H1 (cell line): Measurements from ENCODE around the gene FOXE1. TPM values are rescaled to one million over a fixed set of nuclear protein-coding genes. Genes with fewer than 3 reads are reported as not detected.

Experiments
- CTCF ChIA-PET: fragments of 300-600 bp; sonication (Branson Sonifier 250); formaldehyde crosslinking; loops from one replicate; lab custom pipeline; 2021; ENCODE audit not compliant: partially characterized antibody; lab: Charles Lee
- POLR2A ChIA-PET: fragments of 300-600 bp; sonication (Branson Sonifier 250); formaldehyde crosslinking; loops from one replicate; lab custom pipeline; 2021; ENCODE audit warnings: inconsistent platforms; ENCODE audit not compliant: partially characterized antibody; lab: Charles Lee
- DNase-seq, 2 experiments: peaks; one replicate each; pipeline versions ENCODE4 v3.0.0 to v3.0.0-alpha.2; 2010 to 2022; ENCODE audit warnings: low spot score in 2 of 2, low read depth in 1 of 2, mixed read lengths in 1 of 2
- FAIRE-seq: peaks from 2 replicates; lab custom pipeline; 2011; peaks lifted over from hg19 to GRCh38; lab: Jason Lieb, UNC
- H2AFZ ChIP-seq: 2 replicates; pipeline ENCODE4 v1.8.1; 2012; ENCODE audit warnings: low read length, inconsistent platforms
- H2AK5ac ChIP-seq: 2 replicates; pipeline ENCODE4 v1.6.1; 2013; ENCODE audit warnings: low read depth, low read length
- H2BK120ac ChIP-seq: replicated peaks from 2 replicates; pipeline ENCODE3; 2013; ENCODE audit warnings: low read depth, low read length, inconsistent platforms
- H2BK12ac ChIP-seq: 2 replicates; pipeline ENCODE4 v1.6.1; 2013; ENCODE audit warnings: low read depth, low read length
- H2BK15ac ChIP-seq: 2 replicates; pipeline ENCODE4 v1.6.1; 2013; ENCODE audit warnings: low read length
- H2BK20ac ChIP-seq: 2 replicates; pipeline ENCODE4 v1.6.1; 2013; ENCODE audit warnings: low read length
- H2BK5ac ChIP-seq: 2 replicates; pipeline ENCODE4 v1.6.1; 2013; ENCODE audit warnings: low read depth, low read length
- H3K14ac ChIP-seq: 2 replicates; pipeline ENCODE4 v1.6.1; 2013; ENCODE audit warnings: inconsistent platforms; ENCODE audit not compliant: insufficient read length
- H3K18ac ChIP-seq: 2 replicates; pipeline ENCODE4 v1.6.1; 2013; ENCODE audit warnings: low read length; ENCODE audit errors: extremely low read depth
- H3K23ac ChIP-seq: 2 replicates; pipeline ENCODE4 v1.6.1; 2013; ENCODE audit warnings: inconsistent platforms; ENCODE audit not compliant: insufficient read length
- H3K23me2 ChIP-seq: 2 replicates; pipeline ENCODE4 v1.6.1; 2013; ENCODE audit warnings: low read depth, low read length
- H3K27ac ChIP-seq: 2 replicates; pipeline ENCODE4 v1.6.1; 2011; ENCODE audit warnings: low read depth, low read length, inconsistent platforms
- H3K27me3 ChIP-seq, 4 experiments: replicated peaks in 1 of 4; 1 replicate in 1 of 4; 2 replicates in 3 of 4; pipeline versions ENCODE4 v1.6.1 to v1.8.1; 2011 to 2013; ENCODE audit warnings: low read length in 3 of 4, mild to moderate bottlenecking in 3 of 4, inconsistent platforms in 2 of 4, mixed read lengths in 2 of 4, moderate library complexity in 1 of 4; ENCODE audit not compliant: control insufficient read depth in 3 of 4, insufficient read depth in 3 of 4; ENCODE audit errors: extremely low read depth in 1 of 4
- H3K36me3 ChIP-seq, 4 experiments: 2 replicates each; pipeline versions ENCODE4 v1.6.1 to v1.8.1; 2011 to 2013; ENCODE audit warnings: mild to moderate bottlenecking in 4 of 4, low read length in 3 of 4, moderate library complexity in 2 of 4, control low read depth in 1 of 4, inconsistent platforms in 1 of 4; ENCODE audit not compliant: insufficient read depth in 4 of 4, control insufficient read depth in 2 of 4
- H3K4ac ChIP-seq: replicated peaks from 2 replicates; pipeline ENCODE3; 2013; ENCODE audit warnings: low read length, low read depth, mixed read lengths, inconsistent platforms; ENCODE audit not compliant: insufficient read length
- H3K4me1 ChIP-seq, 4 experiments: replicated peaks in 1 of 4; 1 replicate in 1 of 4; 2 replicates in 3 of 4; pipeline versions ENCODE4 v1.6.1 to v1.8.1; 2011 to 2013; ENCODE audit warnings: low read length in 3 of 4, inconsistent platforms in 2 of 4, mixed read lengths in 1 of 4; ENCODE audit not compliant: insufficient read depth in 4 of 4, control insufficient read depth in 3 of 4
- H3K4me2 ChIP-seq, 2 experiments: 2 replicates each; pipeline versions ENCODE4 v1.6.1 to v1.8.1; 2011 to 2013; ENCODE audit warnings: low read depth in 2 of 2, low read length in 2 of 2, control low read depth in 1 of 2, inconsistent platforms in 1 of 2, mild to moderate bottlenecking in 1 of 2; ENCODE audit not compliant: insufficient read depth in 1 of 2
- H3K4me3 ChIP-seq, 4 experiments: fragments of 200-600, 300-600 bp in 1 of 4; sonication (generic), shearing (Covaris generic), sonication (Bioruptor Twin) in 1 of 4; 2 replicates each; pipeline versions ENCODE4 v1.5.1 to v1.8.1; 2011 to 2016; ENCODE audit warnings: low read length in 4 of 4, low read depth in 3 of 4, control low read depth in 2 of 4, inconsistent platforms in 2 of 4, mild to moderate bottlenecking in 2 of 4, mixed read lengths in 1 of 4, moderate library complexity in 1 of 4; ENCODE audit not compliant: insufficient read depth in 2 of 4; ENCODE audit errors: extremely low read depth in 1 of 4
- H3K56ac ChIP-seq: replicated peaks from 2 replicates; pipeline ENCODE3; 2013; ENCODE audit warnings: low read depth, mild to moderate bottlenecking, mixed read lengths, low read length, inconsistent platforms; ENCODE audit not compliant: insufficient read length
- H3K79me1 ChIP-seq: 2 replicates; pipeline ENCODE4 v1.6.1; 2013; ENCODE audit warnings: low read depth, low read length, control low read depth
- H3K79me2 ChIP-seq, 2 experiments: 2 replicates each; pipeline versions ENCODE4 v1.6.1 to v1.8.1; 2012 to 2013; ENCODE audit warnings: low read length in 2 of 2, mild to moderate bottlenecking in 2 of 2, inconsistent platforms in 1 of 2; ENCODE audit not compliant: insufficient read depth in 2 of 2, control insufficient read depth in 1 of 2
- H3K9ac ChIP-seq, 4 experiments: replicated peaks in 1 of 4; 1 replicate in 1 of 4; 2 replicates in 3 of 4; pipeline versions ENCODE4 v1.6.1 to v1.8.1; 2011 to 2013; ENCODE audit warnings: low read depth in 3 of 4, low read length in 3 of 4, control low read depth in 2 of 4, mild to moderate bottlenecking in 2 of 4, moderate library complexity in 2 of 4, inconsistent platforms in 1 of 4; ENCODE audit errors: extremely low read depth in 1 of 4
- H3K9me3 ChIP-seq, 2 experiments: 2 replicates each; pipeline versions ENCODE4 v1.6.1 to v1.8.1; 2012 to 2013; ENCODE audit warnings: mild to moderate bottlenecking in 2 of 2, moderate library complexity in 2 of 2, control low read depth in 1 of 2, inconsistent platforms in 1 of 2, low read depth in 1 of 2, low read length in 1 of 2, mixed read lengths in 1 of 2; ENCODE audit not compliant: insufficient read depth in 2 of 2
- H4K20me1 ChIP-seq, 2 experiments: replicated peaks in 1 of 2; 2 replicates each; pipeline versions ENCODE3 to v1.8.1; 2011 to 2013; ENCODE audit warnings: inconsistent platforms in 2 of 2, low read length in 2 of 2, mild to moderate bottlenecking in 1 of 2; ENCODE audit not compliant: insufficient read depth in 2 of 2, control insufficient read depth in 1 of 2
- H4K5ac ChIP-seq: 2 replicates; pipeline ENCODE4 v1.6.1; 2013; ENCODE audit warnings: low read length, low read depth, mixed read lengths, inconsistent platforms; ENCODE audit not compliant: insufficient read length
- H4K8ac ChIP-seq: 2 replicates; pipeline ENCODE4 v1.8.0; 2013; ENCODE audit warnings: mild to moderate bottlenecking, moderate library complexity, low read length, inconsistent platforms; ENCODE audit not compliant: insufficient read depth; ENCODE audit errors: extremely low read depth
- H4K91ac ChIP-seq: replicated peaks from 2 replicates; pipeline ENCODE3; 2013; ENCODE audit warnings: low read length, mixed read lengths, inconsistent platforms; ENCODE audit not compliant: insufficient read length
- KDM5A ChIP-seq: fragments of 200-600 bp; IDR thresholded peaks from 2 replicates; pipeline ENCODE4 v1.7.1; 2012; ENCODE audit warnings: mild to moderate bottlenecking, low read length, inconsistent platforms, mixed read lengths
- NRF1 ChIP-seq: IDR thresholded peaks from 2 replicates; pipeline ENCODE4 v1.6.1; 2011; ENCODE audit warnings: mild to moderate bottlenecking, low read depth, low read length, improper control_type of control experiment
- SUZ12 ChIP-seq: fragments of 200-600 bp; sonication (generic); IDR thresholded peaks from 2 replicates; pipeline ENCODE4 v1.6.1; 2012; ENCODE audit warnings: mild to moderate bottlenecking, inconsistent platforms, low read length, moderate library complexity, mixed read lengths
- WGBS, 2 experiments: shearing (Covaris generic) in 1 of 2; methylation state at CpG; one replicate each; pipeline versions ENCODE4 v1.1.6 to v1.1.7; 2013 to 2015; ENCODE audit warnings: low lambda C conversion rate in 2 of 2, mixed read lengths in 2 of 2, inconsistent platforms in 1 of 2, low coverage in 1 of 2, missing lambda C conversion rate in 1 of 2; ENCODE audit not compliant: insufficient replicate concordance in 2 of 2, insufficient coverage in 1 of 2, insufficient read length in 1 of 2; ENCODE audit errors: extremely low coverage in 1 of 2, missing lambda C conversion rate in 1 of 2; 5-methylcytosine and 5-hydroxymethylcytosine counted together
- polyA plus RNA-seq, 7 experiments: library from polyadenylated mRNA; depleted of rRNA in 3 of 7; stranded (reverse) in 5 of 7; unstranded in 2 of 7; fragments of >200 nt in 5 of 7; fragments of 200-250 nt in 2 of 7; gene quantifications; 1 replicate in 5 of 7; 2 replicates in 1 of 7; 4 replicates in 1 of 7; pipeline versions ENCODE4 v1.2.1 to v1.2.3, GENCODE V29; 2011 to 2013; ENCODE audit warnings: missing spikeins in 2 of 7, mixed read lengths in 2 of 7
- total RNA-seq: library from RNA; stranded (reverse); fragmentation: NEBNext Ultra II Directional; extraction: Animal tissue kit (Norgen Biotek cat#: 25700); gene quantifications from 2 replicates; pipeline ENCODE4 v1.2.1, GENCODE V29; 2021

The FOXE1 gene
- total and polyA plus RNA-seq, 2 of the 8 experiments (the other 6 are each of a cell fraction or from before 2014, with no cell fraction given): 0.03 TPM; not detected in 1

- Histone ChIP-seq H2AFZ (no peak overlapping the region), H3K23me2 (peaks cover 1% of the 10 kb centered on the region), H3K4ac (no peak overlapping the region), H2BK12ac (no peak overlapping the region), H3K4me1 (peaks cover 3 to 15% (median 12%) of the 10 kb centered on the region in 4 experiments; a peak in 6 of 7 replicates), H4K8ac (no peak overlapping the region), H2BK5ac (no peak overlapping the region), H3K4me3 (no peak overlapping the region), H3K18ac (no peak overlapping the region), H3K36me3 (no peaks in the 10 kb centered on the region), H3K14ac (no peak overlapping the region), H3K27ac (no peak overlapping the region), H3K56ac (no peak overlapping the region), H3K4me2 (no peak overlapping the region), H2BK20ac (no peak overlapping the region), H2BK15ac (no peak overlapping the region), H3K79me2 (no peaks in the 10 kb centered on the region), H4K5ac (no peak overlapping the region), H2AK5ac (no peak overlapping the region; the same call in 1 of the 2 replicates), H3K27me3 (peaks cover 0 to 5% (median 1%) of the 10 kb centered on the region in 4 experiments; a peak in 3 of 7 replicates), H2BK120ac (no peak overlapping the region), H4K91ac (peak overlapping the region; percentile 17), H3K9ac (no peak overlapping the region), H3K23ac (no peak overlapping the region), H3K79me1 (no peaks in the 10 kb centered on the region), H4K20me1 (no peaks in the 10 kb centered on the region), H3K9me3 (no peaks in the 10 kb centered on the region)
- FAIRE-seq (no peak), DNase-seq (no peak)
- POLR2A ChIA-PET: interaction anchor here (1.4 kb wide), 1 partner anchor 14 kb away, joined by 4 read pairs; no protein-coding TSS in a partner anchor
- WGBS, 2 experiments: 77% methylated on average over 2 of the region's 2 CpGs; no CpG with 5 or more reads in 1 of the 2 experiments
- CTCF ChIA-PET: interaction anchor here (1.4 to 1.5 kb wide), 2 partner anchors 25 to 92 kb away, joined by 3 to 5 read pairs; no protein-coding TSS in a partner anchor
- no peak for TF ChIP-seq NRF1
- TF ChIP-seq SUZ12: no peak
- TF ChIP-seq KDM5A: no peak
Measured at GRCh38 chr9:97808972-97809371, 44.1 kb upstream of the FOXE1 start.
